ENCODE data around the gene PODXL2. TPM values are rescaled to one million over a fixed set of nuclear protein-coding genes. Genes with fewer than 3 reads are reported as not detected.
A peak's percentile ranks its signal among the peaks of the same experiment; 100 is the strongest.

The PODXL2 gene
- polyA plus RNA-seq, 1 donor (not counting 4 experiments of a cell fraction or from before 2014, with no cell fraction given): 1.6 TPM

DNA sequence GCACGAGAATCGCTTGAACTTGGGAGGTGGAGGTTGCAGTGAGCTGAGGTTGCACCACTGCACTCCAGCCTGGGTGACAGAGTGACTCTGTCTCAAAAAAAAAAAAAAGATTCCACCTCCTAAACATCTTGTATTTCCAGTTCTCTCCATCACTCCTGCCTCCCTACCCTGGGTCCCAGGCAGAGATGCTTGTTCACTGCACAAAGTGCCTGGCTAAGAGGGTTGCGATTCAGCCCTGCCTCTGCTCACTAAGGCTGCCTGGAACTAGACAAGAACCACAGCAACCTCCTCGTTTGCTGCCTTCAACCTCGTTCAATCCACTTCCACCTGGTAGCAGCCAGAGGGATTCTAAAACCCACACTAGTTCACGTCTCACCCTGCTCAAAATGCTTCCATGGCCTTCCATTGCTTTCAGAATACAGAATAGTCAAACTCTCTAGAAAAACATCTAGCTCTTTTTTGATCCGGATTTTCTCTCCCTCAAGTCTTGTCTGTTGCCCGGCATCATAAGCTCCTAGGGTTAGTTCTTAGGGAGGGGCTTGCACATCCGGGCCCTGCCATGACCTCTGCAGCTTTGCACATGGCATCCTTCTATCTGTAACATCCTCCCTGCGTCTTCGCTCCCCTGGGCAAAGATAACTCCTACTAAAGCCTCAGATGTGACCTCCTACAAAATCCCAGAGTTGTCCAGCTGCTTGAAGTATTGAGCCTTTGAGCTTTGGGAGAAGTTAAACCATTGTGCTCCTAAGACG, 31.8 kb upstream of the PODXL2 start:
- no peaks in the 10 kb centered on the region for H3K9me3 ChIP-seq (ENCODE audit: control insufficient read depth, low read depth, low read length)
- no peak overlapping the region for H3K27ac ChIP-seq (ENCODE audit: control insufficient read depth, insufficient read depth, low read length)
- H3K4me1 ChIP-seq (ENCODE audit: control insufficient read depth, extremely low read depth, insufficient read depth, low read length): peaks cover 13% of the 10 kb centered on the region
- peaks cover 2% of the 10 kb centered on the region in 2 experiments for H3K36me3 ChIP-seq (ENCODE audit: control insufficient read depth in 2 of 2, extremely low read depth in 1 of 2, insufficient read depth in 2 of 2, low read length in 2 of 2)
- no peak overlapping the region for H3K9ac ChIP-seq (ENCODE audit: control insufficient read depth, extremely low read depth, insufficient read depth, low read length)
- FAIRE-seq (no peak), DNase-seq (ENCODE audit: low read depth, low spot score) (no peak)
- H3K79me2 ChIP-seq (ENCODE audit: control insufficient read depth, insufficient read depth, low read length): peaks cover 10% of the 10 kb centered on the region
- no peak overlapping the region for H2AFZ ChIP-seq (ENCODE audit: control insufficient read depth, low read length)
- H4K20me1 ChIP-seq (ENCODE audit: control insufficient read depth, extremely low read depth, insufficient read depth, low read length): no peaks in the 10 kb centered on the region
- dilution Hi-C loops (cut with MboI; ENCODE audit: extremely low pct_ligation_motif_present, low sequenced_read_pairs): no loop called here
- no peak overlapping the region for H3K4me2 ChIP-seq (ENCODE audit: control insufficient read depth, extremely low read depth, insufficient read depth, low read depth, low read length)
- TF ChIP-seq, protein P1, sequence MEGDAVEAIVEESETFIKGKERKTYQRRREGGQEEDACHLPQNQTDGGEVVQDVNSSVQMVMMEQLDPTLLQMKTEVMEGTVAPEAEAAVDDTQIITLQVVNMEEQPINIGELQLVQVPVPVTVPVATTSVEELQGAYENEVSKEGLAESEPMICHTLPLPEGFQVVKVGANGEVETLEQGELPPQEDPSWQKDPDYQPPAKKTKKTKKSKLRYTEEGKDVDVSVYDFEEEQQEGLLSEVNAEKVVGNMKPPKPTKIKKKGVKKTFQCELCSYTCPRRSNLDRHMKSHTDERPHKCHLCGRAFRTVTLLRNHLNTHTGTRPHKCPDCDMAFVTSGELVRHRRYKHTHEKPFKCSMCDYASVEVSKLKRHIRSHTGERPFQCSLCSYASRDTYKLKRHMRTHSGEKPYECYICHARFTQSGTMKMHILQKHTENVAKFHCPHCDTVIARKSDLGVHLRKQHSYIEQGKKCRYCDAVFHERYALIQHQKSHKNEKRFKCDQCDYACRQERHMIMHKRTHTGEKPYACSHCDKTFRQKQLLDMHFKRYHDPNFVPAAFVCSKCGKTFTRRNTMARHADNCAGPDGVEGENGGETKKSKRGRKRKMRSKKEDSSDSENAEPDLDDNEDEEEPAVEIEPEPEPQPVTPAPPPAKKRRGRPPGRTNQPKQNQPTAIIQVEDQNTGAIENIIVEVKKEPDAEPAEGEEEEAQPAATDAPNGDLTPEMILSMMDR (optimal IDR thresholded peaks at IDR 0.05 in 1 of 3, IDR thresholded peaks at IDR 0.05 in 1 of 3, conservative IDR thresholded peaks at IDR 0.05 in 1 of 3; ENCODE audit: extremely low read depth in 1 of 3, insufficient read depth in 2 of 3, low read length in 3 of 3): no peak
- no peak for TF ChIP-seq EZH2 (IDR thresholded peaks at IDR 0.05; ENCODE audit: low read length)
- H3K27me3 ChIP-seq (ENCODE audit: control insufficient read depth, extremely low read depth, insufficient read depth, low read length): no peaks in the 10 kb centered on the region
- H3K4me3 ChIP-seq (ENCODE audit: control insufficient read depth in 2 of 3, extremely low read depth in 1 of 3, insufficient read depth in 2 of 3, low read depth in 1 of 3, low read length in 3 of 3): no peak overlapping the region
- no peaks in the 10 kb centered on the region for H3K9me1 ChIP-seq (ENCODE audit: control insufficient read depth, extremely low read depth, insufficient read depth, low read length)

DNA sequence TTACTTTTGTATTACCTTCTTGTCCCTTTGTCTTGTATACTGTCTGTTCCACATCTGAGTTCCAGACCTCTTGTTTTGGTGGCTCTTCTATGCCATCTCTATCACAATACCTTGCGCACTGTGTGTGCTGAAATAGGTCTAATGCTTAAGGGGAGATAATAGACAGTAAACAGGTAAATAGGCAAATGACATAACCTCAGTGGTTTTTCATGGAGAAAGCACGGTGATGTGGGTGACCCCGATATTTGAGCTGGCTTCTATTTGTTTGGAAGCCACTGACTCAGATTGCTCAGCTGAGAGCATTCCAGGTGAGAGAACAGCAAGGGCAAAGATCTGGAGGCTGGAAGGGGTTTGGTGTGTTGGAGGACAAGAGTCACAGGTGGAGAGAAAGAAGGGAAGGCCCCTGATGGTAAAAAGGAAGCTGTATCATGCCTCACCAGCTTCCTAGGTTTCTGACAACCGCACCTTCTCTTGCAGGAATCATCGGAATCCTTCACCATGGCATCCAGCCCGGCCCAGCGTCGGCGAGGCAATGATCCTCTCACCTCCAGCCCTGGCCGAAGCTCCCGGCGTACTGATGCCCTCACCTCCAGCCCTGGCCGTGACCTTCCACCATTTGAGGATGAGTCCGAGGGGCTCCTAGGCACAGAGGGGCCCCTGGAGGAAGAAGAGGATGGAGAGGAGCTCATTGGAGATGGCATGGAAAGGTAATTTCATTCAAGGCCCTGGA, 30.0 kb upstream of the PODXL2 start:
- peak overlapping the region; percentile 68 for H3K27ac ChIP-seq (ENCODE audit: control insufficient read depth, insufficient read depth, low read length)

More for the DNA sequence above, 30.0 kb upstream of the PODXL2 start:
- dilution Hi-C loops (cut with MboI; ENCODE audit: extremely low pct_ligation_motif_present, low sequenced_read_pairs): no loop called here
- TF ChIP-seq, protein P1 (optimal IDR thresholded peaks at IDR 0.05 in 1 of 3, IDR thresholded peaks at IDR 0.05 in 1 of 3, conservative IDR thresholded peaks at IDR 0.05 in 1 of 3; ENCODE audit: extremely low read depth in 1 of 3, insufficient read depth in 2 of 3, low read length in 3 of 3): no peak
- TF ChIP-seq EZH2 (IDR thresholded peaks at IDR 0.05; ENCODE audit: low read length): no peak
- Histone ChIP-seq H3K27me3 (ENCODE audit: control insufficient read depth, extremely low read depth, insufficient read depth, low read length) (no peaks in the 10 kb centered on the region), H2AFZ (ENCODE audit: control insufficient read depth, low read length) (peak overlapping the region; percentile 89), H3K4me1 (ENCODE audit: control insufficient read depth, extremely low read depth, insufficient read depth, low read length) (peaks cover 13% of the 10 kb centered on the region), H3K4me2 (ENCODE audit: control insufficient read depth, extremely low read depth, insufficient read depth, low read depth, low read length) (peak overlapping the region; percentile 93), H3K9me1 (ENCODE audit: control insufficient read depth, extremely low read depth, insufficient read depth, low read length) (no peaks in the 10 kb centered on the region), H4K20me1 (ENCODE audit: control insufficient read depth, extremely low read depth, insufficient read depth, low read length) (no peaks in the 10 kb centered on the region), H3K9ac (ENCODE audit: control insufficient read depth, extremely low read depth, insufficient read depth, low read length) (peak overlapping the region; percentile 82), H3K79me2 (ENCODE audit: control insufficient read depth, insufficient read depth, low read length) (peaks cover 12% of the 10 kb centered on the region), H3K9me3 (ENCODE audit: control insufficient read depth, low read depth, low read length) (no peaks in the 10 kb centered on the region), H3K4me3 (ENCODE audit: control insufficient read depth in 2 of 3, extremely low read depth in 1 of 3, insufficient read depth in 2 of 3, low read depth in 1 of 3, low read length in 3 of 3) (peak overlapping the region; percentile 49 to 81 (median 76)), H3K36me3 (ENCODE audit: control insufficient read depth in 2 of 2, extremely low read depth in 1 of 2, insufficient read depth in 2 of 2, low read length in 2 of 2) (peaks cover 2 to 4% of the 10 kb centered on the region in 2 experiments)
- FAIRE-seq (no peak), DNase-seq (ENCODE audit: low read depth, low spot score) (no peak)

Measured in keratinocyte (primary cell).